NB4 (cell line): ENCODE measurements around the gene RIBC2.

Experiments used
- CTCF ChIP-seq: IDR thresholded peaks from one replicate; pipeline ENCODE4 v1.5.1; 2012; ENCODE audit warnings: low read depth, low read length
- TF ChIP-seq, protein P1 (sequence below): IDR thresholded peaks from 2 replicates; pipeline ENCODE4 v1.6.1; 2011; ENCODE audit warnings: low read depth, low read length

DNA sequence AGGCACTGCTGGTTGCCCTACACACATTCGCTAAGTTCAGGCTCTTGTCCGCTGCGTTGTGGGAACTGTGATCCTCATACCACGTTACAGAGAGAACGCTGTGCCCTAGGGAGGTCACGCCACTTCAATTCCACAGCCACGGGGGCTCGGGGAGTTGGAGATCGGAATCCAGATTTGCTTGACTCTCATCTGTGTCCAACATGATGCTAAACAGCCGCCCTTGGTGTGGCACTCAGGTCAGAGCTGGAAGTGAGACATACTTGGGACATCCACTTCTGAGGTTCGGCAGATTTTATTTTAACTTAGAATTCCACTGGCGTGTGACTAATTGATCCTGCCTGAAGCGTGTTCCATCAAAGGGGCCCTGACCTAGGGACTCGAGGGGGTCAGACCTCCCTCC lies 41.7 kb downstream of the RIBC2 start:
- TF ChIP-seq, protein P1, sequence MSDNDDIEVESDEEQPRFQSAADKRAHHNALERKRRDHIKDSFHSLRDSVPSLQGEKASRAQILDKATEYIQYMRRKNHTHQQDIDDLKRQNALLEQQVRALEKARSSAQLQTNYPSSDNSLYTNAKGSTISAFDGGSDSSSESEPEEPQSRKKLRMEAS: no peak
- no peak for TF ChIP-seq CTCF
